GM21447 (cell line): ENCODE measurements around the gene SMIM27.
"Not testable (repeated sequence)": the region's sequence is repeated elsewhere in the genome, so short reads cannot be mapped to it uniquely, and the experiment has no call there.

ENCODE experiments used
- ATAC-seq: cut with Tn5 transposase; IDR thresholded peaks from one replicate; pipeline ENCODE4 v1.9.1; 2021; ENCODE audit not compliant: unreplicated experiment

Gene SMIM27

GRCh38 chr9:32596096-32596865, 44.2 kb downstream of the SMIM27 start:
- ATAC-seq, result no peak

GRCh38 chr9:32596936-32597335, 44.8 kb downstream of the SMIM27 start:
- ATAC-seq, result no peak

DNA sequence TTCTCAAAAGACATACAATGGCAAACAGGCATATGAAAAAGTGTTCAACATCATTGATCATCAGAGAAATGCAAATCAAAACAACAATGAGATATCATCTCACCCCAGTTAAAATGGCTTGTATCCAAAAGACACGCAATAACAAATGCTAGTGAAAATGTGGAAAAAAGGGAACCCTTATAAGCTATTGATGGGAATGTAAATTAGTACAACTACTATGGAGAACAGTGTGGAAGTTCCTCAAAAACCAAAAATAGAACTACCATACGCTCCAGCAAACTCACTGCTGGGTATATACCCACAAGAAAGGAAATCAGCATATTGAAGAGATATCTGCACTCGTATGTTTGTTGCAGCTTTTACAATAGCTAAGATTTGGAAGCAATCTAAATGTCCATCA, 46.9 kb downstream of the SMIM27 start:
- ATAC-seq, result not testable (repeated sequence)
